Eye (tissue), 1 donor: ENCODE measurements around the gene TRMT2A.
"Not testable (repeated sequence)": the region's sequence is repeated elsewhere in the genome, so short reads cannot be mapped to it uniquely, and the experiment has no call there.

Experiments
- DNase-seq: peaks from one replicate; pipeline ENCODE4 v3.0.0-alpha.2; 2015

TRMT2A gene

GRCh38 chr22:20084547-20085413 is 32.2 kb downstream of the TRMT2A start:
- peak; percentile 68 for DNase-seq

GRCh38 chr22:20083891-20084546 is 33.0 kb downstream of the TRMT2A start:
- DNase-seq = no peak

- DNase-seq = no peak
These were observed 33.7 kb downstream of the TRMT2A start for GRCh38 chr22:20083157-20083890.

- DNase-seq = peak; percentile 78
These were observed 36.0 kb downstream of the TRMT2A start for GRCh38 chr22:20080776-20081654.

GRCh38 chr22:20080445-20080775 is 36.6 kb downstream of the TRMT2A start:
- no peak for DNase-seq

- DNase-seq = peak; percentile 97
These were observed 37.1 kb downstream of the TRMT2A start, which contains the start of gene DGCR8 for GRCh38 chr22:20079745-20080444. Gene DGCR8 (plus strand): TSS chr22:20080241. CDS start chr22:20085964, 5,723 bp downstream.

GRCh38 chr22:20076627-20077172 is 40.3 kb downstream of the TRMT2A start:
- DNase-seq = no peak

GRCh38 chr22:20071524-20071972 is 45.5 kb downstream of the TRMT2A start:
- DNase-seq = no peak

GRCh38 chr22:20069331-20070042 is 47.5 kb downstream of the TRMT2A start:
- no peak for DNase-seq

- no peak for DNase-seq
These were observed 48.4 kb downstream of the TRMT2A start for GRCh38 chr22:20068640-20069039.

- not testable (repeated sequence) for DNase-seq
These were observed 49.7 kb downstream of the TRMT2A start for GRCh38 chr22:20067384-20067682.

- DNase-seq = no peak
These were observed 50.2 kb downstream of the TRMT2A start for GRCh38 chr22:20066617-20067383.

GRCh38 chr22:20065896-20066616 is 51.0 kb downstream of the TRMT2A start:
- DNase-seq = no peak

- no peak for DNase-seq
These were observed 52.3 kb downstream of the TRMT2A start for GRCh38 chr22:20064545-20065262.

GRCh38 chr22:20064140-20064480 is 52.9 kb downstream of the TRMT2A start:
- no peak for DNase-seq

- no peak for DNase-seq
These were observed 53.5 kb downstream of the TRMT2A start for GRCh38 chr22:20063271-20064139.

- no peak for DNase-seq
These were observed 54.3 kb downstream of the TRMT2A start for GRCh38 chr22:20062766-20063083.
